Keratinocyte (primary cell): ENCODE data around the gene TMEM245. TPM values are rescaled to one million over a fixed set of nuclear protein-coding genes. Genes with fewer than 3 reads are reported as not detected.

ENCODE experiments used
- DNase-seq: peaks from one replicate; pipeline ENCODE4 v3.0.0-alpha.2; 2011; ENCODE audit warnings: low read depth, missing footprints, low spot score
- FAIRE-seq: peaks from 2 replicates; lab custom pipeline; 2011; peaks lifted over from hg19 to GRCh38; lab: Jason Lieb, UNC
- H2AFZ ChIP-seq: 2 replicates; pipeline ENCODE4 v1.6.0; 2012; ENCODE audit warnings: low read length, control low read depth, inconsistent platforms; ENCODE audit not compliant: control insufficient read depth
- H3K27ac ChIP-seq: 2 replicates; pipeline ENCODE4 v1.5.1; 2011; ENCODE audit warnings: low read length; ENCODE audit not compliant: control insufficient read depth, insufficient read depth
- H3K27me3 ChIP-seq: 3 replicates; pipeline ENCODE4 v1.6.0; 2011; ENCODE audit warnings: low read length; ENCODE audit not compliant: control insufficient read depth, insufficient read depth; ENCODE audit errors: extremely low read depth
- H3K36me3 ChIP-seq, 2 experiments: 2 replicates in 1 of 2; 3 replicates in 1 of 2; pipeline ENCODE4 v1.5.1; 2011; ENCODE audit warnings: low read length in 2 of 2, mild to moderate bottlenecking in 1 of 2; ENCODE audit not compliant: control insufficient read depth in 2 of 2, insufficient read depth in 2 of 2; ENCODE audit errors: extremely low read depth in 1 of 2
- H3K4me1 ChIP-seq: 3 replicates; pipeline ENCODE4 v1.5.1; 2011; ENCODE audit warnings: low read length; ENCODE audit not compliant: control insufficient read depth, insufficient read depth; ENCODE audit errors: extremely low read depth
- H3K4me2 ChIP-seq: 3 replicates; pipeline ENCODE4 v1.6.0; 2011; ENCODE audit warnings: low read depth, low read length; ENCODE audit not compliant: control insufficient read depth, insufficient read depth; ENCODE audit errors: extremely low read depth
- H3K4me3 ChIP-seq, 3 experiments: fragments of 200-600 bp in 1 of 3; sonication (generic) in 1 of 3; 2 replicates in 2 of 3; 3 replicates in 1 of 3; pipeline ENCODE4 v1.5.1; 2011 to 2016; ENCODE audit warnings: low read length in 3 of 3, mild to moderate bottlenecking in 3 of 3, control low read depth in 2 of 3, inconsistent platforms in 1 of 3, low read depth in 1 of 3, mixed read lengths in 1 of 3, mixed run types in 1 of 3, moderate library complexity in 1 of 3; ENCODE audit not compliant: control insufficient read depth in 2 of 3, insufficient read depth in 2 of 3; ENCODE audit errors: extremely low read depth in 1 of 3
- H3K79me2 ChIP-seq: 2 replicates; pipeline ENCODE4 v1.6.0; 2012; ENCODE audit warnings: low read length; ENCODE audit not compliant: control insufficient read depth, insufficient read depth
- H3K9ac ChIP-seq: 3 replicates; pipeline ENCODE4 v1.6.0; 2011; ENCODE audit warnings: low read length; ENCODE audit not compliant: control insufficient read depth, insufficient read depth; ENCODE audit errors: extremely low read depth
- H3K9me1 ChIP-seq: 3 replicates; pipeline ENCODE4 v1.6.0; 2011; ENCODE audit warnings: low read length; ENCODE audit not compliant: control insufficient read depth, insufficient read depth; ENCODE audit errors: extremely low read depth
- H3K9me3 ChIP-seq: 2 replicates; pipeline ENCODE4 v1.5.1; 2012; ENCODE audit warnings: low read depth, low read length; ENCODE audit not compliant: control insufficient read depth
- H4K20me1 ChIP-seq: 3 replicates; pipeline ENCODE4 v1.6.0; 2011; ENCODE audit warnings: low read length; ENCODE audit not compliant: control insufficient read depth, insufficient read depth; ENCODE audit errors: extremely low read depth
- EZH2 ChIP-seq: IDR thresholded peaks from one replicate; pipeline ENCODE4 v1.6.1; 2012; ENCODE audit warnings: inconsistent platforms, mild to moderate bottlenecking, low read length, moderate library complexity
- dilution Hi-C: fragments of 300-500 bp; cut with MboI; formaldehyde crosslinking; loops from one replicate; pipeline ENCODE4 v1.7.0; 2020; ENCODE audit warnings: low sequenced_read_pairs; ENCODE audit not compliant: extremely low pct_ligation_motif_present
- polyA minus RNA-seq, 3 experiments: library from RNA; depleted of rRNA, polyadenylated mRNA; stranded (reverse); fragments of >200 nt; gene quantifications; 1 replicate in 1 of 3; 2 replicates in 1 of 3; 3 replicates in 1 of 3; pipeline ENCODE4 v1.2.3, GENCODE V29; 2011
- polyA plus RNA-seq, 5 experiments: library from polyadenylated mRNA; depleted of rRNA in 3 of 5; stranded (reverse) in 3 of 5; stranded (forward) in 1 of 5; unstranded in 1 of 5; fragments of >200 nt; gene quantifications; 1 replicate in 1 of 5; 2 replicates in 3 of 5; 3 replicates in 1 of 5; pipeline versions ENCODE4 v1.2.1 to v1.2.3, GENCODE V29; 2011 to 2012; ENCODE audit warnings: missing spikeins in 2 of 5, low read depth in 1 of 5, low replicate concordance in 1 of 5
- TF ChIP-seq, protein P1 (sequence below), 3 experiments: IDR thresholded peaks in 1 of 3; conservative IDR thresholded peaks in 1 of 3; optimal IDR thresholded peaks in 1 of 3; 2 replicates in 2 of 3; 3 replicates in 1 of 3; pipeline versions ENCODE3 to v1.5.1; 2011; ENCODE audit warnings: low read length in 3 of 3, mild to moderate bottlenecking in 3 of 3, moderate library complexity in 2 of 3, control low read depth in 1 of 3, inconsistent platforms in 1 of 3; ENCODE audit not compliant: insufficient read depth in 2 of 3; ENCODE audit errors: extremely low read depth in 1 of 3

Gene TMEM245
- polyA plus RNA-seq = 40.0 to 46.1 TPM (median 41.6 TPM) in 3 replicates
- polyA plus RNA-seq (2011; ENCODE audit: low read depth) = 7.0 TPM
- polyA plus RNA-seq (2011; cell fraction: cytosol; rRNA removed) = 12.6 and 23.7 TPM in 2 replicates
- polyA plus RNA-seq (2011; cell fraction: nucleus; rRNA removed) = 56.7 and 60.9 TPM in 2 replicates
- polyA plus RNA-seq (2012; ENCODE audit: low replicate concordance) = 14.0 and 27.5 TPM in 2 replicates
- polyA minus RNA-seq = 74.8 to 108 TPM (median 101 TPM) in 3 replicates
- polyA minus RNA-seq (2011; cell fraction: cytosol; rRNA and poly(A)+ RNA removed) = 33.6 TPM
- 82.5 and 161 TPM in 2 replicates for polyA minus RNA-seq (2011; cell fraction: nucleus; rRNA and poly(A)+ RNA removed)

DNA sequence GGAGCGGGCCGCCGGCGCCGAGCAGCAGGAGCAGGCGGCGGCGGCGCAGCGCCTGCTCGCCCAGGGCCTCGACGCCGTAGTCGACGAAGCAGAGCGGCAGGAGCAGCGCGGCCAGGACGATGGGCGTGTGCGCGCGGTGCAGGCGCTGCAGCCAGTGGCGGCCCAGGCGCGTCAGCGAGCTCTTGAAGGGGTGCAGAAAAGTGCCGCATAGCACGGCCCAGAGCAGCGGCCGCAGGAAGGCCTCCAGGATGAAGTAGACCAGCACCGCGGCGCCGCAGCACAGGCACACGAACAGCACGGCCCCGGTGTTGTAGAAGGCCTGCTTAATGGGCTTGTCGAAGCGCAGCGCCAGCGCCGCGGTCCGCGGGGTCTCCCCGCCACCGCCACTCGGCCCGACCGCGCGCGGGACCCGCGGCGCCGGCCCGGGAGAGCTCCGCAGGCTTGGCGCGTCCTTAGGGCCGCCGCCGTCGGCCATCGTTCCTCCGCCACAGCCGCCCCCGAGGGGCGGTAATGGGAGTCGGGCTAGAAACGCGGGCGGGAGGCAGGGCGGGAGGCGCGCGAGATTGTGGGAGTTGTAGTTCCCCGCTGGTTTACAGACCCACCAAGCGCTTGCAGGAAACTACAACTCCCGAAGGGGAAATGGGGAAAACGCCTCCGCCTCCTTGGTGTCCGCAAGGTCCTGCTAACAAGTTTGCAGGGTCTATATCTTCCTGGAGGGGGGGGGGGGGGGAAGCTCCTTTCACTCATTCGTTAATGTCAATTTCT lies at the start of gene TMEM245:
TSS of gene TMEM245 (minus strand) at position 509 of the 765 bp plus-strand sequence. CDS start at position 475, 34 bp downstream.
- FAIRE-seq (no peak), DNase-seq (peak; percentile 95)
- Histone ChIP-seq H3K4me1 (peaks cover 36% of the 10 kb centered on the region), H3K4me3 (peak within 1 kb of the TSS; percentile 89 to 94 (median 89)), H3K9me1 (no peaks in the 10 kb centered on the region), H3K9me3 (no peaks in the 10 kb centered on the region), H3K27ac (peak within 1 kb of the TSS; percentile 94), H3K4me2 (peak within 1 kb of the TSS; percentile 99), H3K9ac (peak within 1 kb of the TSS; percentile 92), H4K20me1 (peaks cover 7% of the 10 kb centered on the region), H3K79me2 (peaks cover 50% of the 10 kb centered on the region), H3K27me3 (no peaks in the 10 kb centered on the region), H3K36me3 (peaks cover 0 to 5% of the 10 kb centered on the region in 2 experiments), H2AFZ (peak within 1 kb of the TSS; percentile 87)
- TF ChIP-seq, protein P1, sequence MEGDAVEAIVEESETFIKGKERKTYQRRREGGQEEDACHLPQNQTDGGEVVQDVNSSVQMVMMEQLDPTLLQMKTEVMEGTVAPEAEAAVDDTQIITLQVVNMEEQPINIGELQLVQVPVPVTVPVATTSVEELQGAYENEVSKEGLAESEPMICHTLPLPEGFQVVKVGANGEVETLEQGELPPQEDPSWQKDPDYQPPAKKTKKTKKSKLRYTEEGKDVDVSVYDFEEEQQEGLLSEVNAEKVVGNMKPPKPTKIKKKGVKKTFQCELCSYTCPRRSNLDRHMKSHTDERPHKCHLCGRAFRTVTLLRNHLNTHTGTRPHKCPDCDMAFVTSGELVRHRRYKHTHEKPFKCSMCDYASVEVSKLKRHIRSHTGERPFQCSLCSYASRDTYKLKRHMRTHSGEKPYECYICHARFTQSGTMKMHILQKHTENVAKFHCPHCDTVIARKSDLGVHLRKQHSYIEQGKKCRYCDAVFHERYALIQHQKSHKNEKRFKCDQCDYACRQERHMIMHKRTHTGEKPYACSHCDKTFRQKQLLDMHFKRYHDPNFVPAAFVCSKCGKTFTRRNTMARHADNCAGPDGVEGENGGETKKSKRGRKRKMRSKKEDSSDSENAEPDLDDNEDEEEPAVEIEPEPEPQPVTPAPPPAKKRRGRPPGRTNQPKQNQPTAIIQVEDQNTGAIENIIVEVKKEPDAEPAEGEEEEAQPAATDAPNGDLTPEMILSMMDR (optimal IDR thresholded peaks at IDR 0.05 in 1 of 3, IDR thresholded peaks at IDR 0.05 in 1 of 3, conservative IDR thresholded peaks at IDR 0.05 in 1 of 3; ENCODE audit: extremely low read depth in 1 of 3, insufficient read depth in 2 of 3, low read length in 3 of 3) = no peak
- no peak for TF ChIP-seq EZH2
- dilution Hi-C loops = loop anchor here (5.0 to 10.0 kb wide), 2 partner anchors 37 to 65 kb away; no protein-coding TSS in a partner anchor

DNA sequence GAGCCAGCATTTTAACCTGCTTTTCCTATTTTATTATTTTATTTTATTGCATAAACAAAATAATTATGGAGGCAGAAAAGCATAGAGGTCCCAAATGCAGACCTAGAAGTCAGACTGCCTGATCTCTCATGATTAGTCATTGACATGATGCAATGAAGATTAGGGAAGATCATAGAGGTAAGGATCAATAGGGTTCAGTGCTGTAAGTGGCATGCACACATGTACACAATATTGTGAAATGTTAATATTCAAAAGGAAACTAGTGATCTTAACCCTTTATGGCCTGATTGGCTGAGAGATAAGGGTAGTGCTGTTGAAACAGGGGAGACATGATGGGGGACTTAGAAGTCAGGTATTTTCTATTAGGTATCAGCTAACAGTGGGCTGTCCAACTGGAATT lies 48.4 kb upstream of the TMEM245 start:
- Histone ChIP-seq H3K79me2 (no peaks in the 10 kb centered on the region), H3K4me3 (no peak overlapping the region), H2AFZ (no peak overlapping the region), H3K36me3 (no peaks in the 10 kb centered on the region), H3K27me3 (peaks cover 23% of the 10 kb centered on the region), H3K9ac (no peak overlapping the region), H3K9me3 (no peaks in the 10 kb centered on the region), H3K4me1 (no peaks in the 10 kb centered on the region), H4K20me1 (no peaks in the 10 kb centered on the region), H3K27ac (no peak overlapping the region), H3K9me1 (no peaks in the 10 kb centered on the region), H3K4me2 (no peak overlapping the region)
- peak; percentile 44 for FAIRE-seq
- no peak for DNase-seq
- dilution Hi-C loops = no loop called here
- TF ChIP-seq EZH2 = no peak
- TF ChIP-seq, protein P1 (optimal IDR thresholded peaks at IDR 0.05 in 1 of 3, IDR thresholded peaks at IDR 0.05 in 1 of 3, conservative IDR thresholded peaks at IDR 0.05 in 1 of 3; ENCODE audit: extremely low read depth in 1 of 3, insufficient read depth in 2 of 3, low read length in 3 of 3) = no peak
